ENCODE measurements around the gene FSTL1.

- TF ChIP-seq GABPA (IDR thresholded peaks at IDR 0.05; ENCODE audit: borderline replicate concordance, insufficient read depth, low read length) (no peak), CTCF (IDR thresholded peaks at IDR 0.05; ENCODE audit: control extremely low read depth in 1 of 3, insufficient read depth in 1 of 3, low read depth in 1 of 3, low read length in 3 of 3) (no peak), SP2 (IDR thresholded peaks at IDR 0.05; ENCODE audit: low read length) (no peak), RFX5 (IDR thresholded peaks at IDR 0.05; ENCODE audit: borderline replicate concordance, low read depth, low read length) (no peak), CEBPB (IDR thresholded peaks at IDR 0.05; ENCODE audit: low read depth, low read length) (no peak), TEAD4 (IDR thresholded peaks at IDR 0.05; ENCODE audit: low read depth, low read length) (no peak), POLR2AphosphoS5 (IDR thresholded peaks at IDR 0.05; ENCODE audit: low read depth, low read length) (no peak), RXRA (IDR thresholded peaks at IDR 0.05; ENCODE audit: insufficient read depth, low read depth, low read length) (no peak), RBBP5 (IDR thresholded peaks at IDR 0.05; ENCODE audit: borderline replicate concordance, low read depth, low read length) (no peak), POLR2A (IDR thresholded peaks at IDR 0.05; ENCODE audit: control extremely low read depth in 1 of 2, low read depth in 2 of 2, low read length in 2 of 2) (no peak), SUZ12 (IDR thresholded peaks at IDR 0.05; ENCODE audit: low read length) (no peak), ZNF274 (IDR thresholded peaks at IDR 0.05; ENCODE audit: borderline replicate concordance, extremely low read depth, low read length) (no peak), TAF1 (IDR thresholded peaks at IDR 0.05; ENCODE audit: low read depth, low read length) (no peak)
These were observed 97.3 kb downstream of the FSTL1 start for GRCh38 chr3:120353463-120353862.
